RWPE2 (cell line): Measurements from ENCODE around the gene TEX14.

ENCODE experiments used
- ATAC-seq: fragments of 200-7000 bp; cut with Tn5 transposase; 3 replicates; pipeline ENCODE4 v1.9.1; 2021; ENCODE audit warnings: low read depth
- DNase-seq: peaks from one replicate; pipeline ENCODE4 v3.0.0-alpha.2; 2020; ENCODE audit warnings: low spot score
- H3K27ac ChIP-seq: fragments of 450-650 bp; 2 replicates; pipeline ENCODE4 v1.5.1; 2017; ENCODE audit warnings: mild to moderate bottlenecking; ENCODE audit not compliant: poor library complexity, severe bottlenecking
- H3K27me3 ChIP-seq: fragments of 250-450 bp; sonication (Bioruptor Pico); 2 replicates; pipeline ENCODE4 v1.5.1; 2021; ENCODE audit warnings: mild to moderate bottlenecking, moderate library complexity; ENCODE audit not compliant: insufficient read depth, poor library complexity, severe bottlenecking
- H3K36me3 ChIP-seq: fragments of 250-450 bp; sonication (Bioruptor Pico); 2 replicates; pipeline ENCODE4 v1.5.1; 2020; ENCODE audit warnings: low read depth, mild to moderate bottlenecking, moderate library complexity
- H3K4me1 ChIP-seq: fragments of 250-450 bp; sonication (Bioruptor Pico); 2 replicates; pipeline ENCODE4 v1.5.1; 2021; ENCODE audit warnings: mild to moderate bottlenecking, moderate library complexity; ENCODE audit not compliant: insufficient read depth, poor library complexity, severe bottlenecking
- H3K4me3 ChIP-seq: fragments of 250-450 bp; sonication (Bioruptor Pico); 2 replicates; pipeline ENCODE4 v1.5.1; 2021; ENCODE audit warnings: mild to moderate bottlenecking, moderate library complexity; ENCODE audit not compliant: severe bottlenecking
- H3K9me3 ChIP-seq: fragments of 250-450 bp; sonication (Bioruptor Pico); 2 replicates; pipeline ENCODE4 v1.5.1; 2021; ENCODE audit warnings: mild to moderate bottlenecking, moderate library complexity; ENCODE audit not compliant: severe bottlenecking
- CTCF ChIP-seq: fragments of 450-650 bp; IDR thresholded peaks from one replicate; pipeline ENCODE4 v1.5.1; 2017; ENCODE audit warnings: mild to moderate bottlenecking, moderate library complexity; ENCODE audit not compliant: poor library complexity, severe bottlenecking

The TEX14 gene

GRCh38 chr17:58694826-58695225, 3.0 kb upstream of the TEX14 start:
- H3K4me3 ChIP-seq = no peak overlapping the region
- H3K9me3 ChIP-seq = no peaks in the 10 kb centered on the region
- peaks cover 12% of the 10 kb centered on the region for H3K4me1 ChIP-seq
- no peak for ATAC-seq
- no peak for DNase-seq
- peaks cover 31% of the 10 kb centered on the region for H3K36me3 ChIP-seq
- H3K27me3 ChIP-seq = no peaks in the 10 kb centered on the region
- no peak for TF ChIP-seq CTCF
- H3K27ac ChIP-seq = no peak overlapping the region

- peaks cover 26% of the 10 kb centered on the region for H3K36me3 ChIP-seq
- no peak for DNase-seq
- TF ChIP-seq CTCF = no peak
- no peaks in the 10 kb centered on the region for H3K9me3 ChIP-seq
- no peak overlapping the region for H3K4me3 ChIP-seq
- no peaks in the 10 kb centered on the region for H3K27me3 ChIP-seq
- no peak for ATAC-seq
- H3K4me1 ChIP-seq = peaks cover 12% of the 10 kb centered on the region
- H3K27ac ChIP-seq = no peak overlapping the region
These were observed 2.5 kb upstream of the TEX14 start for GRCh38 chr17:58694302-58694701.

- H3K27ac ChIP-seq = peak overlapping the region; percentile 69
- peaks cover 12% of the 10 kb centered on the region for H3K4me1 ChIP-seq
- ATAC-seq (no peak), DNase-seq (no peak)
- H3K36me3 ChIP-seq = peaks cover 20% of the 10 kb centered on the region
- no peaks in the 10 kb centered on the region for H3K27me3 ChIP-seq
- TF ChIP-seq CTCF = no peak
- peak overlapping the region; percentile 57 for H3K4me3 ChIP-seq
- H3K9me3 ChIP-seq = no peaks in the 10 kb centered on the region
These were observed 1.9 kb upstream of the TEX14 start for GRCh38 chr17:58693751-58694150.

DNA sequence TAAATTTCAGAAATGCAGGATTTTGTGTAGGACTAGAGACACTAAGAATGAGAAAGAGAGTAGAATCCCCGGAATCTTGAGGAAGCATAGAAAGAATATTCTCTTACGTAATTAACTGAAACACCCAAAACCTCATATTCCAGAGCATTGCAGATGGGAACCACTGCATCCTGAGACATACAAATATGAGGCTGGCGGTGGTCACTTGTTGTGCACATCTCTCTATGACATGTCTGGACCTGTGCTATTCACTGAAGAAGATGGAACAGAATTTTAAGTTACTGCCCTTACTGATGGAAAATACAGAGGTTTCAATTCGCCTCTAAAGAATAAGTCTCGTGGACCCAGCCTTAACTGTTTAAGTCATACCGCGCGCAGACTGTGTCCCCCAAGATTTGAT, 1.4 kb upstream of the TEX14 start:
- Histone ChIP-seq H3K4me3 (peak overlapping the region; percentile 57), H3K4me1 (peaks cover 12% of the 10 kb centered on the region)
- DNase-seq = no peak

More for the DNA sequence above, 1.4 kb upstream of the TEX14 start:
- ATAC-seq = peak; percentile 11; the same call in 1 of the 3 replicates
- H3K36me3 ChIP-seq = peaks cover 20% of the 10 kb centered on the region
- no peak for TF ChIP-seq CTCF
- peak overlapping the region; percentile 69 for H3K27ac ChIP-seq
- H3K27me3 ChIP-seq = no peaks in the 10 kb centered on the region
- H3K9me3 ChIP-seq = no peaks in the 10 kb centered on the region
